HL-60 (cell line): ENCODE results near the gene SPON2.

Experiments used
- DNase-seq, 2 experiments: peaks; one replicate each; pipeline ENCODE4 v3.0.0-alpha.2; 2010 to 2020; ENCODE audit warnings: low read depth in 1 of 2, low spot score in 1 of 2
- H3K27ac ChIP-seq: fragments of 250-450 bp; sonication (Bioruptor Pico); replicated peaks from 2 replicates; pipeline ENCODE4 v1.5.1; 2020; ENCODE audit warnings: mild to moderate bottlenecking, moderate library complexity
- H3K27me3 ChIP-seq: fragments of 250-450 bp; sonication (Bioruptor Pico); 2 replicates; pipeline ENCODE4 v1.5.1; 2021; ENCODE audit warnings: mild to moderate bottlenecking, moderate library complexity; ENCODE audit not compliant: insufficient read depth, poor library complexity, severe bottlenecking
- H3K4me3 ChIP-seq: replicated peaks from 2 replicates; pipeline ENCODE4 v1.5.1; 2011; ENCODE audit warnings: mild to moderate bottlenecking, control low read depth, low read length; ENCODE audit not compliant: insufficient read depth
- CTCF ChIP-seq: IDR thresholded peaks from one replicate; pipeline ENCODE4 v1.5.1; 2011; ENCODE audit warnings: low read length, control low read depth, inconsistent platforms; ENCODE audit not compliant: insufficient read depth
- GABPA ChIP-seq: IDR thresholded peaks from 2 replicates; pipeline ENCODE4 v1.6.1; 2012; ENCODE audit warnings: low read depth
- POLR2AphosphoS5 ChIP-seq: IDR thresholded peaks from 2 replicates; pipeline ENCODE4 v1.6.1; 2012; ENCODE audit warnings: low read depth
- SPI1 ChIP-seq: IDR thresholded peaks from 2 replicates; pipeline ENCODE4 v1.6.1; 2012; ENCODE audit warnings: low read depth, mild to moderate bottlenecking, borderline replicate concordance
- TF ChIP-seq, protein P1 (sequence below): IDR thresholded peaks from 2 replicates; pipeline ENCODE4 v1.6.1; 2012; ENCODE audit warnings: low read depth; ENCODE audit not compliant: insufficient replicate concordance

Gene SPON2

DNA sequence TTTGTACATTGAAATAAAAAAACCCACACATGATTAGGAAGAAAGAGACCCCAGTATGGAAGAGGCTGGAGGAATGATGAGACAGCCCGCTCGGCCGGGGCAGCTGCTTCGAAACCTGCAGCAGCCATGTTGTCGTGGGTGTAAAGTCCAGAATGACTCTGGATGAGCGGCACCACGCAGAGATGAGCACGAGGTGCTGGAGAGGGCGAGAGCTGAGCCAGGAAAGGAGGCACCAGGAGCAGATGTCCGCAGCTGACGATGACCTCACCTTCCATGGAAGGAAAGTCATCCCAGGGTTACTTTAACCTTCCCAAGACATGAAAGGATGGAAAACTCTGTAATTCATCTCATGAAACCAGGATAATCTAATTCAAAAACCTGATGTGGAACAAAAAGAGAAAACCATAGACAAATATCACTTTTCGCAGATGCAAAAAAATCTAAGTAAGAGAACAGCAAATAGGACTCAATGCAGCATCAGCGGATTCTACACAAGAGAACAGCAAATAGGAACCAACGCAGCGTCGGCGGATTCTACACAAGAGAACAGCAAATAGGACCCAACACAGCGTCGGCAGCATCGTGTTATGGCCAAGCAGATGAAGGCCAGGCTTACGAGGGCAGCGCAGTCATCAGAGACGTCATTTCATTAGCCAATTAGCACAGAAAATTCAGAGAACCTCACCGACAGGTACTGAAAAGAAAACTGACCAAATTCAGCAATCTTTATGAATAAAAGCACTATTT lies 25.9 kb upstream of the SPON2 start:
- Histone ChIP-seq H3K4me3 (no peak overlapping the region), H3K27me3 (no peaks in the 10 kb centered on the region), H3K27ac (no peak overlapping the region)
- no peak for DNase-seq
- TF ChIP-seq CTCF (no peak), POLR2AphosphoS5 (no peak), SPI1 (no peak), GABPA (no peak)
- TF ChIP-seq, protein P1, sequence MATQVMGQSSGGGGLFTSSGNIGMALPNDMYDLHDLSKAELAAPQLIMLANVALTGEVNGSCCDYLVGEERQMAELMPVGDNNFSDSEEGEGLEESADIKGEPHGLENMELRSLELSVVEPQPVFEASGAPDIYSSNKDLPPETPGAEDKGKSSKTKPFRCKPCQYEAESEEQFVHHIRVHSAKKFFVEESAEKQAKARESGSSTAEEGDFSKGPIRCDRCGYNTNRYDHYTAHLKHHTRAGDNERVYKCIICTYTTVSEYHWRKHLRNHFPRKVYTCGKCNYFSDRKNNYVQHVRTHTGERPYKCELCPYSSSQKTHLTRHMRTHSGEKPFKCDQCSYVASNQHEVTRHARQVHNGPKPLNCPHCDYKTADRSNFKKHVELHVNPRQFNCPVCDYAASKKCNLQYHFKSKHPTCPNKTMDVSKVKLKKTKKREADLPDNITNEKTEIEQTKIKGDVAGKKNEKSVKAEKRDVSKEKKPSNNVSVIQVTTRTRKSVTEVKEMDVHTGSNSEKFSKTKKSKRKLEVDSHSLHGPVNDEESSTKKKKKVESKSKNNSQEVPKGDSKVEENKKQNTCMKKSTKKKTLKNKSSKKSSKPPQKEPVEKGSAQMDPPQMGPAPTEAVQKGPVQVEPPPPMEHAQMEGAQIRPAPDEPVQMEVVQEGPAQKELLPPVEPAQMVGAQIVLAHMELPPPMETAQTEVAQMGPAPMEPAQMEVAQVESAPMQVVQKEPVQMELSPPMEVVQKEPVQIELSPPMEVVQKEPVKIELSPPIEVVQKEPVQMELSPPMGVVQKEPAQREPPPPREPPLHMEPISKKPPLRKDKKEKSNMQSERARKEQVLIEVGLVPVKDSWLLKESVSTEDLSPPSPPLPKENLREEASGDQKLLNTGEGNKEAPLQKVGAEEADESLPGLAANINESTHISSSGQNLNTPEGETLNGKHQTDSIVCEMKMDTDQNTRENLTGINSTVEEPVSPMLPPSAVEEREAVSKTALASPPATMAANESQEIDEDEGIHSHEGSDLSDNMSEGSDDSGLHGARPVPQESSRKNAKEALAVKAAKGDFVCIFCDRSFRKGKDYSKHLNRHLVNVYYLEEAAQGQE, result no peak

DNA sequence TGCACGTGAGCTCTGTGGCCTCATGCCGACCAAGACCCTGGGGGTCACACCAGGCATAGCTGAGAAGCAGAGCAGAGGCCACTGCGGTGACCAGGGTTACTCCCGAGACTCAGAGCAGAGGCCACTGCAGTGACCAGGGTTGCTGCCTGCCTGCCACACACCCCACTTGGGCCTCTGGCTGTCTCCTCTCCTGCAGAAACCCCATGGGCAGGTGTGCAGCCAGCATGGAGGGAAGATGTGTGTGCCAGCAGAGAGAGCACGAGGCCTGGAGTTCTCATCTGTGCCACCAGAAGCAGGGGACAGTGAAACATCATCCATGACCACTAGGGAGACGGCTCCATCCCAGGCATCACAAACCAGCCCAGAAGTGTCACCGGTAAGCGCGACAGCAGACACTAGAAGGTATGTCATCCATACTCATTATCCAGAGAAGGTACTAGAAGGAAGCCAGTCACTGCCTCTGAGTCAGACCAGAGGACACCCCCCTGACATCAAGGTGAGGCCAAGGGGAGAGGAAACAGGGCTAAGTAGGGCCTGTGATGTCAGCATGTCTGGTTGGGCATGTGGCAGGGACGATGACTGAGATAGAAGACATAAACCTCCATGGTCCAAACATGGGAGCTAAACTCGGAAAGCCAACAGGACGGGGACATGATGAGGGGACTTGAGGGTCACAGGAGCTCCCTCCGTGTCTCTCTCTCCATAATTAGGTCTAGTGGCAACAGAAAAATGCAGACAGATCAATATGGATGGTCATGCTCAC lies 24.2 kb upstream of the SPON2 start:
- Histone ChIP-seq H3K4me3 (no peak overlapping the region), H3K27ac (no peak overlapping the region), H3K27me3 (no peaks in the 10 kb centered on the region)
- TF ChIP-seq POLR2AphosphoS5 (no peak), GABPA (no peak), SPI1 (no peak), CTCF (no peak)
- TF ChIP-seq, protein P1, result no peak
- no peak for DNase-seq

DNA sequence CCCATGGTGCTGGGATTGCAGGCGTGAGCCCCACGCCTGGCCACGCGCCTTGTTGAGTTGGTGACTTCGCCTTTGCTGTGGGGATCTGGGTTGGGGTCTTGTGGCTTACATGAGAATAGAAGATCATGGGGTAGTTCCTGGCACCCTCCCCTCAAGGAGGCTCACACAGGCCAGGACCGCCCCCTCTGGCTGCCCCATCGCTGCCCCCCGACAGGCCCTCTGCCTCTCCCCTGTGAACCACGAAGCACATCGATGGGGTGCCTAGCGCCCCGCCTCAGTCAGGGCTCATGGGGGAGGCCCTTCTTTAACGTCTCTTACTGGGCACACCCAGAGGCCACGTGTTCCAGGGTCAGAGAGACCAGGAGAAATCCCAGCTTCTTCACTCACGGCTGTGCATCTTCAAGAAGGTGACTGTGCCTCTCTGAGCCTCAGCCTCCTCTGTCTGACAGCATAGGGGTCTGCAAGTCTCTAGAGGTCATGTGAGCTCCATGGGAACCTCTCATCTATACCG lies 23.6 kb upstream of the SPON2 start:
- Histone ChIP-seq H3K27me3 (no peaks in the 10 kb centered on the region), H3K27ac (no peak overlapping the region), H3K4me3 (no peak overlapping the region)
- TF ChIP-seq CTCF (no peak), POLR2AphosphoS5 (no peak), SPI1 (no peak), GABPA (no peak)
- TF ChIP-seq, protein P1, result no peak
- DNase-seq, result no peak
